SK-N-SH treated with all-trans-retinoic acid at 6 μM for 48 hours (cell line): ENCODE measurements around the gene CACNA2D2.

Experiments used
- ATAC-seq: fragments of 200-7000 bp; cut with Tn5 transposase; 3 replicates; pipeline ENCODE4 v1.9.1; 2020; ENCODE audit warnings: mild to moderate bottlenecking, moderate library complexity
- ARNTL ChIP-seq: fragments of 450-650 bp; formaldehyde crosslinking; IDR thresholded peaks from 2 replicates; pipeline ENCODE4 v1.5.0; 2020; ENCODE audit warnings: low read depth, mild to moderate bottlenecking, moderate library complexity, borderline replicate concordance
- BACH2 ChIP-seq: fragments of 250-450 bp; sonication (Bioruptor Pico); IDR thresholded peaks from 2 replicates; pipeline ENCODE4 v1.9.0; 2021; ENCODE audit warnings: mild to moderate bottlenecking, borderline replicate concordance
- CSDC2 ChIP-seq: fragments of 250-450 bp; sonication (Bioruptor Pico); IDR thresholded peaks from 2 replicates; pipeline ENCODE4 v1.5.0; 2020; ENCODE audit warnings: mild to moderate bottlenecking, moderate library complexity
- CSRNP3 ChIP-seq: fragments of 250-450 bp; sonication (Bioruptor Pico); IDR thresholded peaks from 2 replicates; pipeline ENCODE4 v1.5.1; 2021; ENCODE audit warnings: mild to moderate bottlenecking, moderate library complexity
- ESRRG ChIP-seq: fragments of 250-450 bp; sonication (Bioruptor Pico); IDR thresholded peaks from 2 replicates; pipeline ENCODE4 v1.6.1; 2021; ENCODE audit warnings: mild to moderate bottlenecking
- OSR1 ChIP-seq: fragments of 250-450 bp; sonication (Bioruptor Pico); IDR thresholded peaks from 2 replicates; pipeline ENCODE4 v1.8.0; 2022; ENCODE audit warnings: moderate library complexity, mild to moderate bottlenecking, inconsistent platforms
- PATZ1 ChIP-seq: fragments of 250-450 bp; sonication (Bioruptor Pico); IDR thresholded peaks from 2 replicates; pipeline ENCODE4 v1.8.0; 2020; ENCODE audit warnings: mild to moderate bottlenecking, moderate library complexity, borderline replicate concordance
- POU6F1 ChIP-seq: fragments of 250-450 bp; sonication (Bioruptor Pico); IDR thresholded peaks from 2 replicates; pipeline ENCODE4 v1.8.0; 2021; ENCODE audit warnings: low read depth, mild to moderate bottlenecking, moderate library complexity, borderline replicate concordance
- PPARA ChIP-seq: fragments of 250-450 bp; sonication (Bioruptor Pico); IDR thresholded peaks from 2 replicates; pipeline ENCODE4 v1.5.0; 2020; ENCODE audit warnings: mild to moderate bottlenecking, borderline replicate concordance
- RARB ChIP-seq: fragments of 250-450 bp; sonication (Bioruptor Pico); IDR thresholded peaks from 2 replicates; pipeline ENCODE4 v1.8.0; 2021; ENCODE audit warnings: mild to moderate bottlenecking, moderate library complexity
- SNAI2 ChIP-seq: fragments of 250-450 bp; sonication (Bioruptor Pico); IDR thresholded peaks from 2 replicates; pipeline ENCODE4 v1.5.0; 2020; ENCODE audit warnings: mild to moderate bottlenecking, moderate library complexity
- TCF4 ChIP-seq: fragments of 250-450 bp; sonication (Bioruptor Pico); IDR thresholded peaks from 2 replicates; pipeline ENCODE4 v1.8.0; 2021; ENCODE audit warnings: mild to moderate bottlenecking, moderate library complexity, borderline replicate concordance
- TOX ChIP-seq: fragments of 250-450 bp; sonication (Bioruptor Pico); IDR thresholded peaks from 2 replicates; pipeline ENCODE4 v1.8.0; 2021; ENCODE audit warnings: mild to moderate bottlenecking, moderate library complexity, borderline replicate concordance
- TSHZ2 ChIP-seq: fragments of 250-450 bp; sonication (Bioruptor Pico); IDR thresholded peaks from 2 replicates; pipeline ENCODE4 v1.5.0; 2020; ENCODE audit warnings: mild to moderate bottlenecking, moderate library complexity
- ZFP3 ChIP-seq: fragments of 250-450 bp; sonication (Bioruptor Pico); IDR thresholded peaks from 2 replicates; pipeline ENCODE4 v1.5.0; 2020; ENCODE audit warnings: mild to moderate bottlenecking, moderate library complexity
- ZFP30 ChIP-seq: fragments of 450-650 bp; formaldehyde crosslinking; IDR thresholded peaks from 2 replicates; pipeline ENCODE4 v1.5.0; 2022; ENCODE audit warnings: mild to moderate bottlenecking, moderate library complexity
- ZNF565 ChIP-seq: fragments of 450-650 bp; formaldehyde crosslinking; conservative IDR thresholded peaks from 2 replicates; pipeline ENCODE4 v1.5.0; 2020; ENCODE audit warnings: low read depth, mild to moderate bottlenecking, moderate library complexity
- ZNF70 ChIP-seq: fragments of 450-650 bp; formaldehyde crosslinking; IDR thresholded peaks from 2 replicates; pipeline ENCODE4 v1.5.0; 2020; ENCODE audit warnings: mild to moderate bottlenecking, moderate library complexity
- ZNF8 ChIP-seq: fragments of 450-650 bp; formaldehyde crosslinking; IDR thresholded peaks from 2 replicates; pipeline ENCODE4 v1.5.0; 2020; ENCODE audit warnings: mild to moderate bottlenecking, moderate library complexity

Gene CACNA2D2

GRCh38 chr3:50322115-50322385 lies 181.4 kb downstream of the CACNA2D2 start:
- TF ChIP-seq PPARA (CRISPR knock-in tag) (no peak), ZFP3 (CRISPR knock-in tag) (no peak), SNAI2 (no peak), OSR1 (CRISPR knock-in tag) (no peak), POU6F1 (CRISPR knock-in tag) (no peak), TOX (CRISPR knock-in tag) (no peak), ZNF8 (CRISPR knock-in tag) (no peak), TCF4 (CRISPR knock-in tag) (no peak), ZNF70 (CRISPR knock-in tag) (no peak), ZFP30 (CRISPR knock-in tag) (no peak), CSRNP3 (no peak), PATZ1 (CRISPR knock-in tag) (no peak), RARB (CRISPR knock-in tag) (no peak), ESRRG (no peak), CSDC2 (no peak), TSHZ2 (CRISPR knock-in tag) (no peak), ZNF565 (CRISPR knock-in tag) (no peak), ARNTL (no peak)
- TF ChIP-seq, all 23 proteins: peak for 0

GRCh38 chr3:50321336-50322114 lies 181.9 kb downstream of the CACNA2D2 start:
- no peak for TF ChIP-seq BACH2 (CRISPR knock-in tag)
- no peak for TF ChIP-seq ZNF8 (CRISPR knock-in tag)
- no peak for TF ChIP-seq ZNF70 (CRISPR knock-in tag)
- TF ChIP-seq TSHZ2 (CRISPR knock-in tag): 0 out of 2 replicates have a peak, but pooled peaks have one; percentile 39

More at GRCh38 chr3:50322115-50322385, 181.4 kb downstream of the CACNA2D2 start:
- ATAC-seq: no peak

GRCh38 chr3:50320853-50321335 lies 182.5 kb downstream of the CACNA2D2 start:
- ATAC-seq: peak; percentile 65
- TF ChIP-seq CSDC2 (0 out of 2 replicates have a peak, but pooled peaks have one; percentile 9), ZFP3 (CRISPR knock-in tag) (no peak)

More at GRCh38 chr3:50321336-50322114, 181.9 kb downstream of the CACNA2D2 start:
- ATAC-seq: peak; percentile 86
